ENCODE data around the gene RNF224. TPM values are rescaled to one million over a fixed set of nuclear protein-coding genes. Genes with fewer than 3 reads are reported as not detected.

Gene RNF224
- total RNA-seq, 4 donors from 2014 or later = 0.34 to 2.0 (median 1.1) TPM

GRCh38 chr9:137189297-137190295, 37.7 kb upstream of the RNF224 start:
- Histone ChIP-seq H3K4me1 (peaks cover 51% of the 10 kb centered on the region), H3K27me3 (no peaks in the 10 kb centered on the region), H3K27ac (peak overlapping the region; percentile 97), H3K4me3 (peak overlapping the region; percentile 94), H3K36me3 (peaks cover 43% of the 10 kb centered on the region), H3K9me3 (no peaks in the 10 kb centered on the region)
- 44% methylated on average over 6 of the region's 23 CpGs for WGBS
- DNase-seq (ENCODE audit: low spot score in 2 of 2) = no peak
- TF ChIP-seq EP300 (IDR thresholded peaks at IDR 0.05) = no peak
- TF ChIP-seq CTCF (IDR thresholded peaks at IDR 0.05) = no peak
- peak in 1 of 3 donors; percentile 4 for TF ChIP-seq POLR2AphosphoS5 (IDR thresholded peaks at IDR 0.05)
- TF ChIP-seq POLR2A (IDR thresholded peaks at IDR 0.05) = no peak

GRCh38 chr9:137190315-137190856, 36.9 kb upstream of the RNF224 start:
- TF ChIP-seq POLR2AphosphoS5 (IDR thresholded peaks at IDR 0.05) = no peak
- no peak for TF ChIP-seq CTCF (IDR thresholded peaks at IDR 0.05)
- TF ChIP-seq POLR2A (IDR thresholded peaks at IDR 0.05) = no peak
- no peak for TF ChIP-seq EP300 (IDR thresholded peaks at IDR 0.05)
- Histone ChIP-seq H3K27me3 (no peaks in the 10 kb centered on the region), H3K27ac (peak overlapping the region; percentile 97), H3K9me3 (no peaks in the 10 kb centered on the region), H3K4me1 (peaks cover 59% of the 10 kb centered on the region), H3K36me3 (peaks cover 35% of the 10 kb centered on the region), H3K4me3 (peak overlapping the region; percentile 94)
- WGBS = 76% methylated on average over 4 of the region's 9 CpGs
- no peak for DNase-seq (ENCODE audit: low spot score in 2 of 2)

DNA sequence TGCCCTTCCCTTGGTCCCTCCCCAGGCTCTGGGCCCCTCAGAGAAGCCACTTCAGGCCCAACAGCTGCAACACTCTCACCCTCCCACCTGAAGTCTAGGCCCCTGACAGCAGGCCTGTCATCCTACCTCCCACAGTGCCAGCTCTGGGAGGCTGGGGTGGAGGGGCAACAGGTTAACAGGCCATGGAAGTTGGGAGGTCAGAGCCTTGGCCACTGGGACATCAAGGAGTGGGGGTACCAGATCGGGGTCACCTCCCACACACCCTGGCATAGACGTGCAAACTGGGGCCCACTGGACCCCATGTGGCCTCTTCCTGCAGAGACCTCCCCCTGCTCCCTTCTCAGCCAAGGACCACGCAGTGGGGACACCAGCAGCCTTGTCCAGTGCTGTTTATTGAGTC, 36.1 kb upstream of the RNF224 start:
- WGBS = no CpG with 5 or more reads among the region's 3 CpGs
- TF ChIP-seq EP300 (IDR thresholded peaks at IDR 0.05) (no peak), CTCF (IDR thresholded peaks at IDR 0.05) (no peak), POLR2AphosphoS5 (IDR thresholded peaks at IDR 0.05) (no peak), POLR2A (IDR thresholded peaks at IDR 0.05) (no peak)
- Histone ChIP-seq H3K4me1 (peaks cover 62% of the 10 kb centered on the region), H3K27ac (no peak overlapping the region), H3K4me3 (no peak overlapping the region), H3K9me3 (no peaks in the 10 kb centered on the region), H3K27me3 (no peaks in the 10 kb centered on the region), H3K36me3 (peaks cover 26% of the 10 kb centered on the region)
- no peak for DNase-seq (ENCODE audit: low spot score in 2 of 2)

DNA sequence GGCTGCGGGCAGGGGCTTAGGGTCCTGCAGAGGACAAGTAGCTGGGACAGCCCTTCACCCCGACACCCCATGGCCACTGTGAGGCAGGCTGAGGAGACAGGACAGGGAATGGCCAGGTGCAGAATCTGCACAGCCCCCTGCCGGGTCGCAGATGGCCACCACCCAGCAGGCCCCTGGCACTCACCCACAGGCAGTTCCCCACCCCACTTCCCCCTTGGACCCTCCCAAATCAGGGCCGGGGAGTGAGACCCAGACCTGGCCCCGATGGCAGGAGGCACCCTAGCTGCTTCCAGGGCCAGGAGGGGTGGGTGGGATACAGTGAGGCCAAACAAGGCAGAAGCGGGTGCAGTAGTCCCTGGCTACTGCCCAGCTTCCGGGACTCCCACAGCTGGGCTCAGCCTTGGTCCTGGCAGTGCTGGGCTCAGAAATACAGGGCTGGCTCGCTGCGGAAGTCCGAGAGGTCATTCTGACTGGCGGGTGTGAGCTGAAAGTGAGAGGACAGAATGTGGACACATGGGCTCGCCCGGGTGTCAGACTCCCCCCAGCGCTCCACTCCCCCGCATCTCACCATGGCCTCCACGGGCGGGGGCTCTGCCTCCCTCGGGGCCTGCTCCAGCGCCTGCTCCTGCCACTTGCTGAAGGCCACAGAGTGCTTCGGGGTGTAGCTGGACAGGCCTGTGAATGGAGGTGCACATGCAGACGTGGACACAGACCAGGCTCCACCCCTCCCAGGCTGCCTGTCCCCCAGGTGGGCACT, 35.4 kb upstream of the RNF224 start:
- DNase-seq (ENCODE audit: low spot score in 2 of 2) = no peak
- TF ChIP-seq CTCF (IDR thresholded peaks at IDR 0.05) (no peak), POLR2A (IDR thresholded peaks at IDR 0.05) (no peak), POLR2AphosphoS5 (IDR thresholded peaks at IDR 0.05) (no peak), EP300 (IDR thresholded peaks at IDR 0.05) (no peak)
- 93% methylated on average over 11 of the region's 22 CpGs for WGBS
- H3K4me3 ChIP-seq = no peak overlapping the region
- H3K27ac ChIP-seq = no peak overlapping the region
- H3K27me3 ChIP-seq = no peaks in the 10 kb centered on the region
- no peaks in the 10 kb centered on the region for H3K9me3 ChIP-seq
- H3K36me3 ChIP-seq = peaks cover 26% of the 10 kb centered on the region
- peaks cover 55% of the 10 kb centered on the region for H3K4me1 ChIP-seq

All from suprapubic skin (tissue), 4 donors.